ENCODE data around the gene SPPL2A.

Gene SPPL2A

GRCh38 chr15:50687302-50687902 lies 78.1 kb downstream of the SPPL2A start:
- no peak for DNase-seq (ENCODE audit: low read depth, low spot score)

GRCh38 chr15:50686469-50687301 lies 78.8 kb downstream of the SPPL2A start, which contains the start of gene TRPM7:
TRPM7 (minus strand) TSS chr15:50686797; CDS start chr15:50686533, 264 bp downstream.
- peak; percentile 74 for DNase-seq (ENCODE audit: low read depth, low spot score)

- DNase-seq (ENCODE audit: low read depth, low spot score) = peak; percentile 43
Measured at GRCh38 chr15:50685976-50686468, 79.5 kb downstream of the SPPL2A start.

GRCh38 chr15:50685191-50685975 lies 80.1 kb downstream of the SPPL2A start:
- DNase-seq (ENCODE audit: low read depth, low spot score) = no peak

DNA sequence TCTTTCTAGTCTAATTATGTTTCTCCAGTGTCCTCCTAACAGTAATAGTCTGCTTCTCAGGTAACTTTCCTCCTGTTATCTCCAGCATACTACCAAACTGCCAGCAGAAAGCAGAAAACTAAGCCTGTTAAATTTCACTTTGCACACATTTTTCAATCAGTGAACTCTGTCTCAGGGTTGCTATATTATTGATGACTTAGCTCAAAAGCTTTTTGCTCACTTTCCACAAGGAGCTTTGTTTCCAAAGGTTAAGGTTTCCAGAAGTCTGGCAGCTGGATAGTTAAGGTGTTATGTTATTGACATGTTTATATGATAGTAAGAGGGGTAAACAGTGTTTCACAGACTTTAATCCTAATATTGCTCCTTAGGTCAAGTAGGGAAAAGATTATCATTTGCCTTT lies 84.0 kb downstream of the SPPL2A start:
- DNase-seq (ENCODE audit: low read depth, low spot score) = no peak

DNA sequence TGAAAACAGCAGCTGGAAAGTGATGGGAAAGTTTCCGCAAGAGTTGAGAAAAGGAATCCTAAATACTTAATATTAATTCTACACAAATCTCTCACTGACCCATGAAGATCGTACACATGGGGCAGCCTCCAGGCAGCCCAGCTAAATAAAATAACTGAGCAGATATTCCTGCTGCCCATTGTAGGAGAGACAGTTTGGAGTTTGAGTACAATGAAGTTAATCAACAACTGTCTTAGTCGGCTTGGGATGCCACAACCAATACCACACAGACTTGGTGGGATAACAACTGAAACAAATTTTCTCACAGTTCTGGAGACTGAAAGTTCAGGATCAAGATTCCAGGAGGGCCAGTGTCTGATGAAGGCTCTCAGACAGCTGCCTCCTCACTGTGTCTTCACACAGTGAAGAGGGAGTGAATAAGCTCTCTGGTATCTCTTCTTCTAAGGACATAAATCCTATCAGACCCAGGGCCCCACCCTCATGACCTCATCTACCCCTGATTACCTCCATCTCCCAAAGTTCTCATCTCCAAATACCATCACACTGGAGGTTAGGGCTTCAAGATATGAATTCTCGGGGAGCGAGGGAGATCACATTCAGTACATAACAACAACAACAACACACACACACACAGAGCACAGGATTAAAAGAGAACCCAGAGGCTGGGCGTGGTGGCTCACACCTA lies 88.6 kb downstream of the SPPL2A start:
- DNase-seq (ENCODE audit: low read depth, low spot score) = no peak

GRCh38 chr15:50675535-50676144 lies 89.9 kb downstream of the SPPL2A start:
- DNase-seq (ENCODE audit: low read depth, low spot score) = no peak

GRCh38 chr15:50670115-50670514 lies 95.4 kb downstream of the SPPL2A start:
- no peak for DNase-seq (ENCODE audit: low read depth, low spot score)

- DNase-seq (ENCODE audit: low read depth, low spot score) = no peak
Measured at GRCh38 chr15:50669611-50670010, 95.9 kb downstream of the SPPL2A start.

GRCh38 chr15:50665938-50666337 lies 99.6 kb downstream of the SPPL2A start:
- no peak for DNase-seq (ENCODE audit: low read depth, low spot score)

- DNase-seq (ENCODE audit: low read depth, low spot score) = no peak
Measured at GRCh38 chr15:50655555-50655954, 110.0 kb downstream of the SPPL2A start.

- no peak for DNase-seq (ENCODE audit: low read depth, low spot score)
Measured at GRCh38 chr15:50653156-50653743, 112.3 kb downstream of the SPPL2A start.

GRCh38 chr15:50652671-50653070 lies 112.8 kb downstream of the SPPL2A start:
- DNase-seq (ENCODE audit: low read depth, low spot score) = no peak
